Frontal cortex (tissue), 4 donors: Measurements from ENCODE around the gene KRTAP4-6. TPM values are rescaled to one million over a fixed set of nuclear protein-coding genes. Genes with fewer than 3 reads are reported as not detected.
"Not testable (repeated sequence)": the region's sequence is repeated elsewhere in the genome, so short reads cannot be mapped to it uniquely, and the experiment has no call there.

Experiments
- DNase-seq, 2 donors: peaks; one replicate each; pipeline ENCODE4 v3.0.0; 2012; ENCODE audit warnings: low spot score in 2 of 2
- FAIRE-seq: peaks from 2 replicates; lab custom pipeline; 2012; peaks lifted over from hg19 to GRCh38; lab: Jason Lieb, UNC
- total RNA-seq: library from RNA; depleted of rRNA; stranded (reverse); fragments of >200 nt; gene quantifications from one replicate; pipeline ENCODE4 v1.2.3, GENCODE V29; 2014
- donor health status: control.
- donor health status: control.
- donor health status: control.

KRTAP4-6 gene
- total RNA-seq, 1 donor from 2014 or later = not detected

DNA sequence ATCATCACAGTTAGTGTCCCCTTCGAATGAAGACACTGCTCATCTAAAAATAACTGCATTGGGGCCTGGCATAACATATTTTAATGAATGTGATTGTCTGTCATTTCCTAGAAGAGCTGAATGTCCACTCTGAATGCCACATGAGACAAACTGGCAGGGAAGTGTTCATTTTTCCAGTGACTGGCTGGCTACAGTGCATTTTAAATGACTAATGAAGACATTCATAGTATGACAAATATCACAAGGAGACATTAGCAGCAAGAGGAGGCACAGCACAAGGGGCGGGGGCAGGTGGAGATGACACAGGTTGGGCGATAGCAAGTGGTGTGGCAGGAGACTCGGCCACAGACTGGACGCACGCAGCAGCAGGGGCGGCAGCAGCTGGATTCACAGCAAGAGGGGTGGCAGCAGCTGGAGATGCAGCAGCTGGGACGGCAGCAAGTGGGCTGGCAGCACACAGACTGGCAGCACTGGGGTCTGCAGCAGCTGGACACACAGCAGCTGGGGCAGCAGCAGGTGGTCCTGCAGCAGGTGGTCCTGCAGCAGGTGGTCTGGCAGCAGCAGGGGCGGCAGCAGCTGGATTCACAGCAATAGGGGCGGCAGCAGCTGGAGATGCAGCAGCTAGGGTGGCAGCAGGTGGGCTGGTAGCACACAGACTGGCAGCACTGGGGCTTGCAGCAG lies 8.8 kb upstream of the KRTAP4-6 start:
- DNase-seq, FAIRE-seq: not testable (repeated sequence)

DNA sequence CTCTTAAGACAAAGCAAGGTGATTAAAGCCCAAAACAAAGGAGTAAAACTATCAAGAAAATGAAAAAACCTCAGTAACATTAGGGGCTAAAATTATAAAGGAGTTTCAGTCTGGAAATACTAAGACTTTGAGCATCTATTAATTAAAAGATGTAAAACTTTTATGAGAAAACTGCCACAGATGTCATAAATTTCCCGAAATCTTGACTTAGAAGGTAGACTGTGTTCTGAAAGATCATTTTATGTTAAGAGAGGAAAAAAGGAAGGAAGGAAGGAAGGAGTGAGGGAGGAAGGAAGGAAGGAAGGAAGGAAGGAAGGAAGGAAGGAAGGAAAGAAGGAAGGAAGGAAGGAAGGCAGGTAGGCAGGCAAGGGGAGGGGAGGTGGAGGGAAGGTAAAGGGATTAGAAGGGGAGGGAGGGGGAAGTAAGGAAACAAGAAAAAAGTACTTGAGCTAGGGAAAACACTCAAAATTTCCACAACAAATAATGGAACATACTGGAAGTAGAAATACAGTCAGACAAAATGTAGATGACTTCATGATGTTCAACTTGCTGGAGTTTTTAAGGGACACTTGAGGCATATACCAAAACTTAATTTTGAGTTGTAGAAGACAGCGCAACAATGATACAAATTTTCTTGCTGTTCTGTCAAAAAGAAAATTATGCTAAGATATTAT lies 7.3 kb upstream of the KRTAP4-6 start:
- DNase-seq (no peak), FAIRE-seq (no peak)

DNA sequence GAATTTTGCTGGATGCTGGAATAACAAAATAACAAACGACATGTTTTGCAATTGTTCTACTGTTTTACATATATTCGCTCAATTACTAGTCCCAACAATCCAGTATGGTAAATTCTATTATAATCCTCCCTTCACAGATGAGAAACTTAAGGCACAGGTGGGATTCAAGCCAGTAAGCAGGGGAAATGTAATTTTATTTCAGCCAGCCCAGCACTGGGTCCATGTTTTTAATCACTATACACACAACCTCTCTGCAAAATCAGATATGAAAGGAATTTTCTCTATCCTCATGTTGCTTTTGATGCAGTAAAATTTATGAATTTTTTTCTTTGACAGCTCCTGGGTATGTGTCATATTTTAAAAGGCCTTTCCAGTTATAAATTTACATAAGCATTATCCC lies 4.9 kb upstream of the KRTAP4-6 start:
- no peak for DNase-seq
- FAIRE-seq = no peak

DNA sequence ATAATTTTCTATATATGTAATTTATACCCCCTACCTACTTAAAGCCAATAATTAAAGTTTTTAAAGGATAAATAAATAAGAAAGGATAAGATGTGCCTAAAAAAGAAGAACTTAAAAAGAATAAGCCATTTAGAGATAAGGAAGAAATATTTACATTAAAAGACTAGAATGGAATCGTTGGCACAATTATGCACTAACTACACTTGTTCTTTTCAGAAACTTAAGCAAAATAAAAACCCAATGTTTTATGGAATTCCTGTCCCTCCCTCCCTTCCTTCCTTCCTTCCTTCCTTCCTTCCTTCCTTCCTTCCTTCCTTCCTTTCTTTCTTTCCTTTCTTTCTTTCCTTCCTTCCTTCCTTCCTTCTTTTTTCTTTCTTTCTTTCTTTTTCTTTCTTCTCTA lies 4.5 kb upstream of the KRTAP4-6 start:
- DNase-seq (no peak), FAIRE-seq (no peak)

DNA sequence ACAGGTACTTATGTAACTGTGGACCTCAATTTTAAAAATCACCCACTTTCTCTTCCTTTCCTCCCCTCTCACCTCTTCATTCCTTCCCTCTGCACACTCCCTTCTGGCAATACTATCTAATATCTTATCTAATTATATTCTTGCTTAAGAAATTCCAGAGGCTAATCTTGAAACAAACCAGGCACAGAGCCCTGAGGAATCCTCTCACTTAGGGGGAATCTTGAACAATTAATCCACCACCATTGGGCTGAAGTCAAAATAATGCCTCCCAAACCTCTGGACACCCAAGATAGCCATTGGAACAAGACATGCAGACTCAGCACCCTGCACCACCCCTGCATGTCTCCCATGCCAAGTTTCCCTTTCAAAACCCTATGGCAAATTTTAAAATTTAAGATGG lies 1.0 kb upstream of the KRTAP4-6 start:
- no peak for FAIRE-seq
- DNase-seq = no peak

DNA sequence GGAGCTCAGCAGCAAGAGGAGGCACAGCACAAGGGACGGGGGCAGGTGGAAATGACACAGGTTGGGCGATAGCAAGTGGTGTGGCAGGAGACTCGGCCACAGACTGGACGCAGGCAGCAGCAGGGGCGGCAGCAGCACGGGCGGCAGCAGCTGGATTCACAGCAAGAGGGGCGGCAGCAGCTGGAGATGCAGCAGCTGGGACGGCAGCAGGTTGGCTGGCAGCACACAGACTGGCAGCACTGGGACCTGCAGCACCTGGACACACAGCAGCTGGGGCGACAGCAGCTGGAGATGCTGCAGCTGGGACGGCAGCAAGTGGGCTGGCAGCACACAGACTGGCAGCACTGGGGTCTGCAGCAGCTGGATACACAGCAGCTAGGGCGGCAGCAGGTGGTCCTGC lies 479 bp downstream of the KRTAP4-6 start:
- not testable (repeated sequence) for FAIRE-seq

DNA sequence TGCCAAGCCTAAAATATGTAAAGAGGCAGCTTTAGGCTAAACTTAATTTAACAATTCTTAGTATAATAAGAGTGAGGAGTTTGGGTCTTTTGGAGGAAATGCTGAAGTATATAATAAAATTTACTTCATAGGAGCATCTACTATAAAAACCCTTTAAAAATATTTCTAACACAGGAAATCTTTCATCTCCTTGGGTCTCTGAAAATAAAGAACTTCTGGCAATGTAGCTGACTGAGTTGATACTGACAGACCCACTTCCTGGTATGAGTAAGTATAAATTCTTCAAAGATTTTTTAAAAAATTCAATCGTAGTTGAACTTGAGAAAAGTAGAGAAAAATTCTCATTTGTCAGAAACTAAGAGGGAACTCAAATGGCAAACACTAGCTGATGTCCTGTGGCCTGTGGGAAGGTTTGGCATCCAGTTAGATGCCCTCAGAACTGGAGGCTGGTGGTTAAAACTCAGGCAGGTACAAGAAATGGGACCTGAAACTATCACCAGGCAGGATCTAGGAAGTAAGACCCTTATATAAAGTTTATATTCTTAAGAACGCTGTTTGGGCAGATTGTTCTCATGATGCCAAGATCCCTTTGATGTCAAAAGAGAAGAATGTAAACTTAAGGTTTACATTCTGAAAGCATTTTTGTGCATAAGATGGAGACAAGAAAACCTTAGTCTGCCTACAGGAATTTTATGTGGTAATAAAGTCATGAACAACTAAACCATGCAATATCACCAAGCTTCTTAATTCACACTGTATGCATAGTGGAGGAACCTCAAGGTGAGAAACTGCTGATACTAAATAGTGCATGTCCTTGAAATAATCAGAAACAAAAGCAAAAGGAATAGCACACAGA lies 6.2 kb downstream of the KRTAP4-6 start:
- DNase-seq (no peak), FAIRE-seq (no peak)

More for the DNA sequence above, 479 bp downstream of the KRTAP4-6 start:
- not testable (repeated sequence) for DNase-seq

DNA sequence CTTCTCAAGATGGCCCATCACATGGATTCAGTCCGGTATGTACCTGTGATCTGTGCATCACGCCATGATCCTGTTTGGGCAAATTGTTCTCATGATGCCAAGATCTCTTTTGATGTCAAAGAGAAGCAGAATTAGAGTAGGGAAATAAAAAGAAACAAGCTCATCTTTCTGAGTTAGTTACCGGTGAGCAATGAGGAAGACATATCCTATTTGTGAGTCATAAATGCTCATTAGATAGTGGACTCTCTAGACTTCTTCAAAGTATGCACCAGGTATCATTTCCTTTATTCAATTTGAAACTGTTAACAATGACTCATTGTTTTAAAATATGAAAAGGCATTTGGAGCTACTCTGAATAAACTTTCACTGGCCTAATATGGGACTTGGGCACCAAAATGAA lies 8.4 kb downstream of the KRTAP4-6 start:
- DNase-seq (no peak), FAIRE-seq (no peak)

DNA sequence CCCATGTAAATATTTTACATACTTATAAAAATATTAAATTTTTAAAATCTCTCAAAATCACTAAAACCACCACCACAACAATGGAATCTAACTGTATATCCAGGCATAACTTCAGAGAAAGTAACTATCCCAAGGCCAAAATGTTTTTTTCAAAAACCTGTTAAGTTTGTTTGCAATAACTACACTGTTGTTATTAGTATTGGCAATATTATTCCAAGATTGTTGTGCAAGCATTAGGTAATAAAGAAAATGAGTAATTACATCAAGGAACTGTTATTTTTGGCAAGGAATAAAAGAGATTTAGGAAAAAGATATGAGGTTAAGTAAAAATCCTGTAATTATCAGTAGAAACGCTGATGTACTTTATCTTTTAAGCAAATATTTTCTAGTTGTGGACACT lies 13.0 kb downstream of the KRTAP4-6 start:
- DNase-seq (no peak), FAIRE-seq (no peak)

DNA sequence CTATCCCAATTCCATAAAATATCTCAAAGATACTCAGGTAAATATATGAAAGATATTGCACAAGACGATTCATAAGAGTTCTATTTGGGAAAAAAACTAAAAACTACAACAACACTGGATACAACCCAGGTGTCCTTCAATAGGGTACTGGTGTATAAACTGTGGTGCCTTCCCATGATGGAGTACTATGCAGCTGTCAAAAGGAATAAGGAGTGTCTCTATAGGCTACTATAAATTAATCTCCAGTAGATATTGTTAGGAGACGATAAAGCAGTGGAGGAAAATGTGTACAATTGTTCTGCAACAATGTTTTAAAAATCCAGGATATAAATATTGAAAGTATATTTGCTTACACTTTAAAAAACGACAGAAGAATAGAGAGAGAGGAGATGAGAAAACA lies 13.9 kb downstream of the KRTAP4-6 start:
- FAIRE-seq = no peak
- DNase-seq = no peak

DNA sequence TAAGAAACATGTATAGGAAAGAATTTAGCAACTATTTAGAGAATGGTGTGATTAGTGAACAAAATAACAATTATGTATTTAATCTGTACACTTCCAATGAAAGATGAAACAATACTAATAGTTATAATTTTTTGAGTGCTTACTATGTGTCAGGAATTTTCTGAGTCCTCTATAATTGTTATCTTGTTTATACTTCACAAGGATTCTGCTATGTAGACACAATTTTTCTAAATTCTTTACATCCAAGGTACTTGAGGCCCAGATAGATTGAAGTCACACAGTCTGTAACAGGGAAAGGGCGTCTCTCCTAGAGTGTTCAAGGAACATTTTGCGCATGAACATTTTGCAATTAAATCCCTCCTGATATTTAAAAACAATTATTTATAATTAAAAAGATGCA lies 15.3 kb downstream of the KRTAP4-6 start:
- DNase-seq (no peak), FAIRE-seq (no peak)

DNA sequence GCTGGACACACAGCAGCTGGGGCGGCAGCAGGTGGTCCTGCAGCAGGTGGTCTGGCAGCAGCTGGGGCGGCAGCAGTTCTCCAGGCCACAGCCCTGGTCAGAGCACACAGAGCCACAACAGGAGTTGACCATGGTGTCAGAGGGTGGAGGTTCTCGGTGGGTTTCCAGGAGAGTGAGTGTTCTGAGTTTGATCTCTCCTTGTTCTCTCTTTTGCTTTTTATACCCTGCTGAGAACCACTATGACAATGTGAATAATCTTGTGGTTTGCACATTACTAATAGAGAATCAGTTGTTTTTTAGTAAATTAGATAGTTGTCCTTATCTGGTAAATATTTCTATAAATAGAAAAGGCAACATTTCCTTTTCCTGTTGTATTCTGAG lies 16.4 kb downstream of the KRTAP4-6 start, which contains the start of gene KRTAP4-12:
TSS of gene KRTAP4-12 (minus strand) at position 192 of the 381 bp plus-strand sequence. CDS start at position 132, 60 bp downstream.
- FAIRE-seq, DNase-seq: not testable (repeated sequence)

DNA sequence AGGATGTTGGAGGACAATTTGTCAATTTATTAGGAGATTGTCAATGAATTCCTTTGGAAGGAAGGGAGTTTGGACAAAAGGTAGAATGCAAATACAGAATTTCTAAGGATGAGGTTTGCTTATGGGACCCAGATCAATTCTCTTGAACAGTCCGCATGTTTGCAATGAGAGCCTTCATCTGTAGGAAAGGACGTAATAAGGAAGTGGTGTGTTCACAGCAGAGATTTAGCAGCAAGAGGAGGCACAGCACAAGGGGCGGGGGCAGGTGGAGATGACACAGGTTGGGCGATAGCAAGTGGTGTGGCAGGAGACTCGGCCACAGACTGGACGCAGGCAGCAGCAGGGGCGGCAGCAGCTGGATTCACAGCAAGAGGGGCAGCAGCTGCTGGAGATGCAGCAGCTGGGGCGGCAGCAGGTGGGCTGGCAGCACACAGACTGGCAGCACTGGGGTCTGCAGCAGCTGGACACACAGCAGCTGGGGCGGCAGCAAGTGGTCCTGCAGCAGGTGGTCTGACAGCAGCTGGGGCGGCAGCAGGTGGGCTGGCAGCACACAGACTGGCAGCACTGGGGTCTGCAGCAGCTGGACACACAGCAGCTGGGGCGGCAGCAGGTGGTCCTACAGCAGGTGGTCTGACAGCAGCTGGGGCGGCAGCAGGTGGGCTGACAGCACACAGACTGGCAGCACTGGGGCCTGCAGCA lies 16.9 kb downstream of the KRTAP4-6 start:
- DNase-seq, FAIRE-seq: not testable (repeated sequence)

DNA sequence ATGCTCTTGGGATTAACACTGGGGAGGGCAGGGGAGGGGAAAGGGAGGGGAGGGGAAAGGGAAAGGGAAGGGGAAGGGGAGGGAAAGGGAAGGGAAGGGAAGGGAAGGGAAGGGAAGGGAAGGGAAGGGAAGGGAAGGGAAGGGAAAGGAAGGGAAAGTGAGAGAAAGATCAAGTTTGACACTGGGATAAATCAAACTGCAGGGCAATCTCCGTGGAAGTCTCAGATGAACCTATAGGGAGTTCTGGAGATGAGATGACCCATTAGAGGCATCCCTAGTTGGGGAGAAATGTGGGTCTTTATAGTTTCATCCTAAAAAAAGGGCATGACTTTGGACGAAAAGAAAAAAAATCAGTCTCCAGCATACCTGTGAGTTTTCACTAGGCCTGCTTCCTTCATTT lies 18.6 kb downstream of the KRTAP4-6 start:
- DNase-seq (no peak), FAIRE-seq (no peak)

DNA sequence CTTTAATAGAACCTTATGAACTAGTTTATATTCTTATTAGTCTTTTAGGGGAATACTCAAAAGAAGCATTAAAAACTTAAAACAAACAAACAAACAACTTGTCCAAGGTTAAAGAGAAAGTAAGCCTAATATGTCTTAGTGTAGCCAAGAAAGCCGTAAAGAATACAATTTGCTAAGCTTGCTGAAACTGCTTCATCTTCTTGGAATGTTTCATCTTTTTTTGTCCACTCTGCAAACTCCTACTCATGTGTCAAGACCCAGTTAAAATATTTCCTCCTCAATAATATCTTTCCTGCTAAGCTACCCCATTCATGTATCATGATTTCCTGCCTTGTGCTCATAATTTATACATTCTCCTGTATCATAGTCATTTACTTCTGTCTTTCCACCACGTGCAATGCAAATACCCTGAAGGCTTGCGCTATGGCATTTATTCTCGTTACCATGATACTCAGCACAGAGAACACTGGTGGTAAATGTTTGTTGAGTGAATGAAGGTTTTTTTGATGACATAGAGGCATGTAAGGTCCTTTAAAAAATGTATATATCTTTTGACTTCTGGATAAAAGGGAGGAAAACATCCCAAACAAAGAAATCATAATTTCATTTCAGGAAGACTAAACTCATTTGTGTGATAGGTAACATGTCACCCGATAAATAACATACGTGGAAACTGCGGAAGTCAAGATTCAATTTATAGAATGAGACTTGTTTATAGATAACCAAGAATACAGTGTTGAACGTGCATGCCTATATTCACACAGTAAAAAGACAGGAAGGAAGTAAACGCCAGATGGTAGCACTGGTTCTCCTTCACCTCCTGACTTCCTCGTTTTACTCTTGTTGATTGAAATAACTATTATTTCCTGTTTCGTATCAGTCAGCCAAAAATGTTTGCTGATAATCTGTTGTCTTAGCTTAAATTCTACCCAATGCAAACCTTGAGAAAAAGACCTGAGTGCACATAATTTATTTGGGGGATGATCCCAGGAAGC lies 20.4 kb downstream of the KRTAP4-6 start:
- not testable (repeated sequence) for DNase-seq, FAIRE-seq

DNA sequence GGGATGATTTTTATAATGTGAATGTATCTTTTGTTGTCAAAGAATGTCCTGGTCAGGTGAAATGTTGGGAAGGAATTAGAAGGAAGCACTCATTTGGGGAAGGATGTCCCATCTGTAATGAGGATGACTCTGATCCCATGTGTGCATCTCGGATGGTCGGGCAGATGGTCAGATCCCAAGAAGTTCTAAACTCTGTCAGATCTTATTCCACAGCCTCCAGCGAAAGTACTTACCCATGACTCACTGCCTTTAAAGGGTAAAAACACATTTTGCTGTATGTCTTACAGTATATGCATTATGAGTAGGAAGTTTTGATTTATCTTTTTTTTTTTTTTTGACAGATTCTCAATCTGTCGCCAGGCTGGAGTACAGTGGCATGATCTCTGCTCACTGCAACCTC lies 21.6 kb downstream of the KRTAP4-6 start:
- DNase-seq = no peak
- no peak for FAIRE-seq

DNA sequence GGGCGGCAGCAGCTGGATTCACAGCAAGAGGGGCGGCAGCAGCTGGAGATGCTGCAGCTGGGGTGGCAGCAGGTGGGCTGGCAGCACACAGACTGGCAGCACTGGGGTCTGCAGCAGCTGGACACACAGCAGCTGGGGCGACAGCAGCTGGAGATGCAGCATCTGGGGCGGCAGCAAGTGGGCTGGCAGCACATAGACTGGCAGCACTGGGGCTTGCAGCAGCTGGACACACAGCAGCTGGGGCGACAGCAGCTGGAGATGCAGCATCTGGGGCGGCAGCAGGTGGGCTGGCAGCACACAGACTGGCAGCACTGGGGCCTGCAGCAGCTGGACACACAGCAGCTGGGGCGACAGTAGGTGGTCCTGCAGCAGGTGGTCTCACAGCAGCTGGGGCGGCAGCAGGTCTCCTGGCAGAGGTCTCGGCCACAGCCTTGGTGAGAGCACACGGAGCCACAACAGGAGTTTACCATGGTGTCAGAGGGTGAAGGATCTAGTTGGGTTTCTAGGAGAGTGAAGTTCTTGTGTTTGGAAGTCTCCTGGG lies 22.4 kb downstream of the KRTAP4-6 start, which contains the start of gene KRTAP4-11:
TSS of gene KRTAP4-11 (minus strand) at position 528 of the 541 bp plus-strand sequence. CDS start at position 470, 58 bp downstream.
- not testable (repeated sequence) for DNase-seq, FAIRE-seq

DNA sequence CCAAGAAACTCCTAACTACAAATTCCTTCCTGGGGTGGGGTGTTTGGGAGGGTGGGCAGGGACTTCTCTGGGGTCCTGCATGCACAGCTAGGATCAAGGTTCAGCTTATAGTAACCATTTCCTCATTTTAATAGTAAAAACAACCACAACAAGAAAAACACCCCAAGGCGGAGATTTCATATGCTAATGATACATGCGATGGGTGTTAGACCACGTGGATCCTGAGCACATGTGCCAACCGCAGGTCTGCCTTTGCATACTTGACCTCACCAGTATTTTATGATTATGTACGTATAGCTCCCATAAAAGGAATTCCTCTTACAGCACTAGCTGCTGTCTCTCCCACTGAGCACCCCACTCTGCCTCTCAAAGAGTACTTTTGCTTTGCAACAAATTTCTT lies 24.0 kb downstream of the KRTAP4-6 start:
- FAIRE-seq (no peak), DNase-seq (no peak)
